Measurements from ENCODE around the gene KIAA0513.

DNA sequence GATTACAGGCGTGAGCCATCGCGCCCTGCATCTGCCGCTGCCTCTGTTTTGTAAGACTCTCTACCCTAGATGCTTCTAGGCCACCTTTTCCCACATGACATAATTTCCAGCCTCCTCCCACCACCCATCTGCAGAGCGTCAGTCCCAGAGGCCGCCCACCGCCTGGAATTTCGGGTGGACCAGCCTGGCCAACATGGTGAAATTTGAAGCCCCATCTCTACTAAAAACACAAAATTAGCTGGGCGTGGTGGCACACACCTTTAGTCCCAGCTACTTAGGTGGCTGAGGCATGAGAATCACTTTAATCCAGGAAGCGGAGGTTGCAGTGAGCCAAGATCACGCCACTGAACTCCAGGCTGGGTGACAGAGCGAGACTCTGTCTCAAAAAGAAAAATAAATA lies 89.8 kb downstream of the KIAA0513 start:
- TF ChIP-seq, protein P1, sequence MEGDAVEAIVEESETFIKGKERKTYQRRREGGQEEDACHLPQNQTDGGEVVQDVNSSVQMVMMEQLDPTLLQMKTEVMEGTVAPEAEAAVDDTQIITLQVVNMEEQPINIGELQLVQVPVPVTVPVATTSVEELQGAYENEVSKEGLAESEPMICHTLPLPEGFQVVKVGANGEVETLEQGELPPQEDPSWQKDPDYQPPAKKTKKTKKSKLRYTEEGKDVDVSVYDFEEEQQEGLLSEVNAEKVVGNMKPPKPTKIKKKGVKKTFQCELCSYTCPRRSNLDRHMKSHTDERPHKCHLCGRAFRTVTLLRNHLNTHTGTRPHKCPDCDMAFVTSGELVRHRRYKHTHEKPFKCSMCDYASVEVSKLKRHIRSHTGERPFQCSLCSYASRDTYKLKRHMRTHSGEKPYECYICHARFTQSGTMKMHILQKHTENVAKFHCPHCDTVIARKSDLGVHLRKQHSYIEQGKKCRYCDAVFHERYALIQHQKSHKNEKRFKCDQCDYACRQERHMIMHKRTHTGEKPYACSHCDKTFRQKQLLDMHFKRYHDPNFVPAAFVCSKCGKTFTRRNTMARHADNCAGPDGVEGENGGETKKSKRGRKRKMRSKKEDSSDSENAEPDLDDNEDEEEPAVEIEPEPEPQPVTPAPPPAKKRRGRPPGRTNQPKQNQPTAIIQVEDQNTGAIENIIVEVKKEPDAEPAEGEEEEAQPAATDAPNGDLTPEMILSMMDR (IDR thresholded peaks at IDR 0.05 in 2 of 3, conservative IDR thresholded peaks at IDR 0.05 in 1 of 3; ENCODE audit: borderline replicate concordance in 1 of 3, insufficient read depth in 1 of 3, low read depth in 2 of 3, low read length in 2 of 3) = no peak
- TF ChIP-seq RAD21 (IDR thresholded peaks at IDR 0.05; ENCODE audit: low read depth) (no peak), POLR2A (IDR thresholded peaks at IDR 0.05; ENCODE audit: borderline replicate concordance, extremely low read depth, insufficient read depth, insufficient read length) (no peak), CEBPB (IDR thresholded peaks at IDR 0.05; ENCODE audit: low read depth) (no peak), EZH2phosphoT487 (IDR thresholded peaks at IDR 0.05; ENCODE audit: borderline replicate concordance) (no peak), EGR1 (IDR thresholded peaks at IDR 0.05; ENCODE audit: low read depth) (no peak), EZH2 (IDR thresholded peaks at IDR 0.05) (no peak)
- TF ChIP-seq, protein P2, sequence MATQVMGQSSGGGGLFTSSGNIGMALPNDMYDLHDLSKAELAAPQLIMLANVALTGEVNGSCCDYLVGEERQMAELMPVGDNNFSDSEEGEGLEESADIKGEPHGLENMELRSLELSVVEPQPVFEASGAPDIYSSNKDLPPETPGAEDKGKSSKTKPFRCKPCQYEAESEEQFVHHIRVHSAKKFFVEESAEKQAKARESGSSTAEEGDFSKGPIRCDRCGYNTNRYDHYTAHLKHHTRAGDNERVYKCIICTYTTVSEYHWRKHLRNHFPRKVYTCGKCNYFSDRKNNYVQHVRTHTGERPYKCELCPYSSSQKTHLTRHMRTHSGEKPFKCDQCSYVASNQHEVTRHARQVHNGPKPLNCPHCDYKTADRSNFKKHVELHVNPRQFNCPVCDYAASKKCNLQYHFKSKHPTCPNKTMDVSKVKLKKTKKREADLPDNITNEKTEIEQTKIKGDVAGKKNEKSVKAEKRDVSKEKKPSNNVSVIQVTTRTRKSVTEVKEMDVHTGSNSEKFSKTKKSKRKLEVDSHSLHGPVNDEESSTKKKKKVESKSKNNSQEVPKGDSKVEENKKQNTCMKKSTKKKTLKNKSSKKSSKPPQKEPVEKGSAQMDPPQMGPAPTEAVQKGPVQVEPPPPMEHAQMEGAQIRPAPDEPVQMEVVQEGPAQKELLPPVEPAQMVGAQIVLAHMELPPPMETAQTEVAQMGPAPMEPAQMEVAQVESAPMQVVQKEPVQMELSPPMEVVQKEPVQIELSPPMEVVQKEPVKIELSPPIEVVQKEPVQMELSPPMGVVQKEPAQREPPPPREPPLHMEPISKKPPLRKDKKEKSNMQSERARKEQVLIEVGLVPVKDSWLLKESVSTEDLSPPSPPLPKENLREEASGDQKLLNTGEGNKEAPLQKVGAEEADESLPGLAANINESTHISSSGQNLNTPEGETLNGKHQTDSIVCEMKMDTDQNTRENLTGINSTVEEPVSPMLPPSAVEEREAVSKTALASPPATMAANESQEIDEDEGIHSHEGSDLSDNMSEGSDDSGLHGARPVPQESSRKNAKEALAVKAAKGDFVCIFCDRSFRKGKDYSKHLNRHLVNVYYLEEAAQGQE (IDR thresholded peaks at IDR 0.05; ENCODE audit: low read depth) = no peak
- TF ChIP-seq, protein P3, sequence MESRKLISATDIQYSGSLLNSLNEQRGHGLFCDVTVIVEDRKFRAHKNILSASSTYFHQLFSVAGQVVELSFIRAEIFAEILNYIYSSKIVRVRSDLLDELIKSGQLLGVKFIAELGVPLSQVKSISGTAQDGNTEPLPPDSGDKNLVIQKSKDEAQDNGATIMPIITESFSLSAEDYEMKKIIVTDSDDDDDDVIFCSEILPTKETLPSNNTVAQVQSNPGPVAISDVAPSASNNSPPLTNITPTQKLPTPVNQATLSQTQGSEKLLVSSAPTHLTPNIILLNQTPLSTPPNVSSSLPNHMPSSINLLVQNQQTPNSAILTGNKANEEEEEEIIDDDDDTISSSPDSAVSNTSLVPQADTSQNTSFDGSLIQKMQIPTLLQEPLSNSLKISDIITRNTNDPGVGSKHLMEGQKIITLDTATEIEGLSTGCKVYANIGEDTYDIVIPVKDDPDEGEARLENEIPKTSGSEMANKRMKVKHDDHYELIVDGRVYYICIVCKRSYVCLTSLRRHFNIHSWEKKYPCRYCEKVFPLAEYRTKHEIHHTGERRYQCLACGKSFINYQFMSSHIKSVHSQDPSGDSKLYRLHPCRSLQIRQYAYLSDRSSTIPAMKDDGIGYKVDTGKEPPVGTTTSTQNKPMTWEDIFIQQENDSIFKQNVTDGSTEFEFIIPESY (IDR thresholded peaks at IDR 0.05; ENCODE audit: extremely low read depth, insufficient replicate concordance, low read length) = no peak
